ENCODE results near the gene HOXB2. TPM values are rescaled to one million over a fixed set of nuclear protein-coding genes. Genes with fewer than 3 reads are reported as not detected.

Gene HOXB2
- total and polyA plus RNA-seq, 2 of the 8 experiments (the other 6 are each of a cell fraction or from before 2014, with no cell fraction given) = not detected

DNA sequence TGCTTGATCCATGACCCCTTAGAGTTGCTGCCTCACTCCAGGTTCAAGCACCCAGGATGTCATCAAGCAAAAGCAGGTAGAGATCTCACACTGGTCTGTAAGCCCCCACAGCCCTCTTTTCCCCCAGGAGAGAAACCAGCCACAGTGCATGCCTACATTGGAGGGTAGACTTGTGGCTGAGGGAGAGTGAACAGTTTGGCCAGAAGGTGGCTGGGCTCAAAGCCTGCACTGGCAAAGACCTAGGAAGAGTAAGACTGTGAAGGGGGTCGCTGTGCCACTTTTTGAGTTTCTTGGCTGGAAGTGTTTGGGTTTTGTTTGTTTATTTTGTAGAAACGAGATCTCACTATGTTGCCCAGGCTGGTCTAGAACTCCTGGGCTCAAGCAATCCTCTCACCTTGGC, 42.6 kb downstream of the HOXB2 start:
- Histone ChIP-seq H4K5ac (ENCODE audit: insufficient read length, low read depth, low read length) (no peak overlapping the region), H4K8ac (ENCODE audit: extremely low read depth, insufficient read depth, low read length) (no peak overlapping the region), H4K91ac (replicated peaks; ENCODE audit: insufficient read length, low read length) (no peak overlapping the region), H2BK12ac (ENCODE audit: low read depth, low read length) (no peak overlapping the region; the same call in 1 of the 2 replicates), H3K4me3 (ENCODE audit: extremely low read depth in 1 of 4, insufficient read depth in 2 of 4, low read depth in 3 of 4, low read length in 4 of 4) (no peak overlapping the region), H3K23me2 (ENCODE audit: low read depth, low read length) (no peaks in the 10 kb centered on the region), H3K79me2 (ENCODE audit: control insufficient read depth in 1 of 2, insufficient read depth in 2 of 2, low read length in 2 of 2) (no peaks in the 10 kb centered on the region), H2BK20ac (ENCODE audit: low read length) (no peak overlapping the region), H3K4me1 (replicated peaks in 1 of 4; ENCODE audit: control insufficient read depth in 3 of 4, insufficient read depth in 4 of 4, low read length in 3 of 4) (peaks cover 0 to 4% (median 2%) of the 10 kb centered on the region in 4 experiments; a peak in 4 of 7 replicates), H2AFZ (ENCODE audit: low read length) (no peak overlapping the region), H3K79me1 (ENCODE audit: low read depth, low read length) (no peaks in the 10 kb centered on the region), H3K36me3 (ENCODE audit: control insufficient read depth in 2 of 4, insufficient read depth in 4 of 4, low read length in 3 of 4) (no peaks in the 10 kb centered on the region), H2AK5ac (ENCODE audit: low read depth, low read length) (no peak overlapping the region), H3K56ac (replicated peaks; ENCODE audit: insufficient read length, low read depth, low read length) (no peak overlapping the region), H2BK5ac (ENCODE audit: low read depth, low read length) (no peak overlapping the region), H2BK120ac (replicated peaks; ENCODE audit: low read depth, low read length) (no peak overlapping the region), H2BK15ac (ENCODE audit: low read length) (no peak overlapping the region), H3K23ac (ENCODE audit: insufficient read length) (no peak overlapping the region), H3K9ac (replicated peaks in 1 of 4; ENCODE audit: extremely low read depth in 1 of 4, low read depth in 3 of 4, low read length in 3 of 4) (no peak overlapping the region), H3K9me3 (ENCODE audit: insufficient read depth in 2 of 2, low read depth in 1 of 2, low read length in 1 of 2) (no peaks in the 10 kb centered on the region), H3K18ac (ENCODE audit: extremely low read depth, low read length) (no peak overlapping the region), H3K27me3 (replicated peaks in 1 of 4; ENCODE audit: control insufficient read depth in 3 of 4, extremely low read depth in 1 of 4, insufficient read depth in 3 of 4, low read length in 3 of 4) (peaks cover 0 to 18% (median 13%) of the 10 kb centered on the region in 4 experiments; a peak in 5 of 7 replicates), H3K27ac (ENCODE audit: low read depth, low read length) (no peak overlapping the region), H3K4ac (replicated peaks; ENCODE audit: insufficient read length, low read depth, low read length) (no peak overlapping the region), H3K4me2 (ENCODE audit: insufficient read depth in 1 of 2, low read depth in 2 of 2, low read length in 2 of 2) (no peak overlapping the region), H3K14ac (ENCODE audit: insufficient read length) (no peak overlapping the region), H4K20me1 (replicated peaks in 1 of 2; ENCODE audit: control insufficient read depth in 1 of 2, insufficient read depth in 2 of 2, low read length in 2 of 2) (no peaks in the 10 kb centered on the region)
- 92% methylated on average over 2 of the region's 2 CpGs; no CpG with 5 or more reads in 1 of the 2 experiments for WGBS, 2 experiments (ENCODE audit: extremely low coverage in 1 of 2, insufficient coverage in 1 of 2, insufficient read length in 1 of 2, insufficient replicate concordance in 2 of 2, low coverage in 1 of 2, low lambda C conversion rate in 2 of 2, missing lambda C conversion rate in 1 of 2)
- no peak for DNase-seq (ENCODE audit: low read depth in 1 of 2, low spot score in 2 of 2)
- CTCF ChIA-PET (ENCODE audit: partially characterized antibody) = interaction anchor here (0.5 to 5.0 kb wide), 7 partner anchors 10 to 212 kb away, joined by 3 to 34 read pairs (median 11); no protein-coding TSS in a partner anchor
- POLR2A ChIA-PET (ENCODE audit: partially characterized antibody) = no interaction called here
- no peak for FAIRE-seq
- TF ChIP-seq BCL11A (IDR thresholded peaks at IDR 0.05; ENCODE audit: low read depth in 2 of 2, low read length in 2 of 2) = no peak
- no peak for TF ChIP-seq SAP30 (IDR thresholded peaks at IDR 0.05; ENCODE audit: insufficient read depth, insufficient replicate concordance, low read length)
- TF ChIP-seq RXRA (IDR thresholded peaks at IDR 0.05; ENCODE audit: insufficient read depth, low read depth, low read length) = no peak
- TF ChIP-seq EP300 (IDR thresholded peaks at IDR 0.05; ENCODE audit: borderline replicate concordance in 1 of 2, low read depth in 2 of 2, low read length in 2 of 2) = no peak
- no peak for TF ChIP-seq RFX5 (IDR thresholded peaks at IDR 0.05; ENCODE audit: borderline replicate concordance, low read depth, low read length)
- TF ChIP-seq FOSL1 (IDR thresholded peaks at IDR 0.05; ENCODE audit: insufficient read depth, low read depth, low read length) = no peak
- no peak for TF ChIP-seq RAD21 (IDR thresholded peaks at IDR 0.05 in 1 of 2, conservative IDR thresholded peaks at IDR 0.05 in 1 of 2; ENCODE audit: low read depth in 2 of 2, low read length in 2 of 2)
- no peak for TF ChIP-seq SP1 (IDR thresholded peaks at IDR 0.05; ENCODE audit: low read depth, low read length)
- TF ChIP-seq POLR2AphosphoS5 (IDR thresholded peaks at IDR 0.05; ENCODE audit: low read depth, low read length) = no peak
- no peak for TF ChIP-seq HDAC2 (IDR thresholded peaks at IDR 0.05; ENCODE audit: borderline replicate concordance in 1 of 2, low read depth in 2 of 2, low read length in 2 of 2)
- TF ChIP-seq, protein P1, sequence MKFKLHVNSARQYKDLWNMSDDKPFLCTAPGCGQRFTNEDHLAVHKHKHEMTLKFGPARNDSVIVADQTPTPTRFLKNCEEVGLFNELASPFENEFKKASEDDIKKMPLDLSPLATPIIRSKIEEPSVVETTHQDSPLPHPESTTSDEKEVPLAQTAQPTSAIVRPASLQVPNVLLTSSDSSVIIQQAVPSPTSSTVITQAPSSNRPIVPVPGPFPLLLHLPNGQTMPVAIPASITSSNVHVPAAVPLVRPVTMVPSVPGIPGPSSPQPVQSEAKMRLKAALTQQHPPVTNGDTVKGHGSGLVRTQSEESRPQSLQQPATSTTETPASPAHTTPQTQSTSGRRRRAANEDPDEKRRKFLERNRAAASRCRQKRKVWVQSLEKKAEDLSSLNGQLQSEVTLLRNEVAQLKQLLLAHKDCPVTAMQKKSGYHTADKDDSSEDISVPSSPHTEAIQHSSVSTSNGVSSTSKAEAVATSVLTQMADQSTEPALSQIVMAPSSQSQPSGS (IDR thresholded peaks at IDR 0.05; ENCODE audit: low read length) = no peak
